ENCODE data around the gene KIF26A. TPM values are rescaled to one million over a fixed set of nuclear protein-coding genes. Genes with fewer than 3 reads are reported as not detected.

The KIF26A gene
- total and polyA plus RNA-seq, 2 donors (not counting 1 experiment from before 2014, with no cell fraction given): 0.15 TPM; not detected in 1

DNA sequence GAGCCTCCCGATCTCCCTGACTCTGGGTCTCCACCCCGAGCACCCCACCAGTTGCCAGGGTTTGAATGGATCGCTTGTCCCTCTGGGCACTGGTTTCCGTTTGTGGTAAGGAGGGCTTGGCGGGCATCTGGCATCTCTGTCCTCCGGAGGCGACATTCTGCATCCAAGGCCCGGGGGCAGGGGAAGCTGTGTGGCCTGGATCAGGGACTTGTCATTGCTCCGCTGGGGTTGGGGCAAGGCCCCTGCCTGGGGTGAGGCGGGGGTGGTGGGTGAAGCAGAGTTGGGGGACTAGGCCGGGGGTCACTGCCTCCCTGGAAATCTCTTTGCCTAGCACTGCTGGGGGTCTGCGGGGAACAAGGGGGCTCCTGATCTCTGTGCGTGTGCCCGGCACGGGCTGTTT, 30.2 kb downstream of the KIF26A start:
- no peak overlapping the region for H3K9ac ChIP-seq (ENCODE audit: low read length)
- no peaks in the 10 kb centered on the region for H4K20me1 ChIP-seq (ENCODE audit: control insufficient read depth, insufficient read depth, low read length, poor library complexity, severe bottlenecking)
- H3K27ac Mint-ChIP-seq: no peak overlapping the region
- H3K4me2 ChIP-seq (replicated peaks; ENCODE audit: low read depth, low read length, poor library complexity, severe bottlenecking): no peak overlapping the region
- H3K4me1 Mint-ChIP-seq: no peaks in the 10 kb centered on the region
- no peaks in the 10 kb centered on the region for H3K27me3 ChIP-seq (replicated peaks in 1 of 4; ENCODE audit: control extremely low read depth in 1 of 4, control insufficient read depth in 3 of 4, insufficient read depth in 4 of 4, low read length in 3 of 4)
- peaks cover 0 to 9% of the 10 kb centered on the region in 2 donors for H3K4me1 ChIP-seq (ENCODE audit: control insufficient read depth in 2 of 2, insufficient read depth in 2 of 2, low read length in 2 of 2)
- ChIA-PET POLR2A (no interaction called here), CTCF (no interaction called here)
- no peak overlapping the region for H2AFZ ChIP-seq (ENCODE audit: insufficient read depth, low read depth, low read length, poor library complexity, severe bottlenecking)
- H3K4me3 ChIP-seq (ENCODE audit: control extremely low read depth in 1 of 5, extremely low read depth in 1 of 5, insufficient read depth in 1 of 5, low read depth in 2 of 5, low read length in 4 of 5): no peak overlapping the region
- DNase-seq (no peak), ATAC-seq (ENCODE audit: low read depth) (no peak)
- TF ChIP-seq, protein P1, sequence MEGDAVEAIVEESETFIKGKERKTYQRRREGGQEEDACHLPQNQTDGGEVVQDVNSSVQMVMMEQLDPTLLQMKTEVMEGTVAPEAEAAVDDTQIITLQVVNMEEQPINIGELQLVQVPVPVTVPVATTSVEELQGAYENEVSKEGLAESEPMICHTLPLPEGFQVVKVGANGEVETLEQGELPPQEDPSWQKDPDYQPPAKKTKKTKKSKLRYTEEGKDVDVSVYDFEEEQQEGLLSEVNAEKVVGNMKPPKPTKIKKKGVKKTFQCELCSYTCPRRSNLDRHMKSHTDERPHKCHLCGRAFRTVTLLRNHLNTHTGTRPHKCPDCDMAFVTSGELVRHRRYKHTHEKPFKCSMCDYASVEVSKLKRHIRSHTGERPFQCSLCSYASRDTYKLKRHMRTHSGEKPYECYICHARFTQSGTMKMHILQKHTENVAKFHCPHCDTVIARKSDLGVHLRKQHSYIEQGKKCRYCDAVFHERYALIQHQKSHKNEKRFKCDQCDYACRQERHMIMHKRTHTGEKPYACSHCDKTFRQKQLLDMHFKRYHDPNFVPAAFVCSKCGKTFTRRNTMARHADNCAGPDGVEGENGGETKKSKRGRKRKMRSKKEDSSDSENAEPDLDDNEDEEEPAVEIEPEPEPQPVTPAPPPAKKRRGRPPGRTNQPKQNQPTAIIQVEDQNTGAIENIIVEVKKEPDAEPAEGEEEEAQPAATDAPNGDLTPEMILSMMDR (IDR thresholded peaks at IDR 0.05): no peak
- no peak for TF ChIP-seq EZH2 (IDR thresholded peaks at IDR 0.05; ENCODE audit: borderline replicate concordance, insufficient read depth, low read depth, low read length, poor library complexity, severe bottlenecking)
- no peaks in the 10 kb centered on the region for H3K9me3 Mint-ChIP-seq (ENCODE audit: insufficient read depth)
- no peaks in the 10 kb centered on the region for H3K36me3 ChIP-seq (replicated peaks in 1 of 2; ENCODE audit: control extremely low read depth in 1 of 2, control insufficient read depth in 1 of 2, extremely low read depth in 1 of 2, insufficient read depth in 2 of 2, low read length in 1 of 2)
- 94% methylated on average over 15 of the region's 15 CpGs for WGBS (ENCODE audit: insufficient coverage)
- no peaks in the 10 kb centered on the region for H3K9me3 ChIP-seq (ENCODE audit: control extremely low read depth in 1 of 3, control insufficient read depth in 2 of 3, insufficient read depth in 1 of 3, low read length in 2 of 3)
- intact Hi-C loops (cut with micrococcal nuclease): no loop called here
- no peak overlapping the region for H3K4me3 Mint-ChIP-seq
- H3K27me3 Mint-ChIP-seq: no peaks in the 10 kb centered on the region
- no peak overlapping the region for H3K27ac ChIP-seq (ENCODE audit: low read length in 2 of 2)
- no peaks in the 10 kb centered on the region for H3K79me2 ChIP-seq (ENCODE audit: control insufficient read depth, insufficient read depth, low read length)

DNA sequence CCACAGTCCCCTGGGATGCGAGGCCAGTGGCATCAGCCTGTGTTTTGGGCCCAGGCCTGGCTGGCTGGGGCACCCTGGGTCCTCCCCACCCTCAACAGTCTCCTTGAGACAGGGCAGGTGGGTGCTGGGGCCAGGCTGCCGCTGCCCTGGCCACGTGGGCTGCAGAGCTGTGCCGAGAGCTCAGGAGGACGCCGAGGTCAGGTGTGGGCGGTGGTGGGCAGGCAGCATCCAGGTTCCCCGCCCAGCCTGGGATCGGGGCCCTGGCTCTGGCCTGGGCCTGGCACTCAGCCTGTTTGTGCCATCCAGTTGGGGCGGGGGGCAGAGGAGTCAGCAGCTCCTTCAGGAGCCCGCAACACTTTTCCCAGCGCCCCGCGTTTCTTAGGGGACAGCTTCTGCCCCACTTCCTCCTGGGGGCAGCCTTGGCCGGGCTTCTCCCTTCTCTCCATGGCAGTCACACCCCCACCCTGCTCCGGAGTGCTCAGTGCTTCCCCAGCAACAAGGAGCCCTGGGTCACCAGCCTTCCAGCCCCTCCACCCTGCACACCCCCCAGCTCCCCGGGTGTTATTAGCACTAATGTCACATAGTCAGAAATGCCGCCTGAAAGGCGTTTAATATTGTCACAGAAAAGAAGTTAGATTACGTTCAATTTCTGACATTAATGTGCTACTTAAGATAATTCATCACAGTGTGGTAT, 30.8 kb downstream of the KIF26A start:
- ChIA-PET CTCF (no interaction called here), POLR2A (no interaction called here)

More for the DNA sequence above, 30.8 kb downstream of the KIF26A start:
- H3K4me1 Mint-ChIP-seq: no peaks in the 10 kb centered on the region
- Histone ChIP-seq H3K9me3 (ENCODE audit: control extremely low read depth in 1 of 3, control insufficient read depth in 2 of 3, insufficient read depth in 1 of 3, low read length in 2 of 3) (no peaks in the 10 kb centered on the region), H3K27me3 (replicated peaks in 1 of 4; ENCODE audit: control extremely low read depth in 1 of 4, control insufficient read depth in 3 of 4, insufficient read depth in 4 of 4, low read length in 3 of 4) (no peaks in the 10 kb centered on the region), H3K27ac (ENCODE audit: low read length in 2 of 2) (no peak overlapping the region), H3K4me2 (replicated peaks; ENCODE audit: low read depth, low read length, poor library complexity, severe bottlenecking) (no peak overlapping the region), H3K9ac (ENCODE audit: low read length) (no peak overlapping the region), H4K20me1 (ENCODE audit: control insufficient read depth, insufficient read depth, low read length, poor library complexity, severe bottlenecking) (no peaks in the 10 kb centered on the region), H3K4me3 (ENCODE audit: control extremely low read depth in 1 of 5, extremely low read depth in 1 of 5, insufficient read depth in 1 of 5, low read depth in 2 of 5, low read length in 4 of 5) (no peak overlapping the region), H3K36me3 (replicated peaks in 1 of 2; ENCODE audit: control extremely low read depth in 1 of 2, control insufficient read depth in 1 of 2, extremely low read depth in 1 of 2, insufficient read depth in 2 of 2, low read length in 1 of 2) (no peaks in the 10 kb centered on the region), H3K4me1 (ENCODE audit: control insufficient read depth in 2 of 2, insufficient read depth in 2 of 2, low read length in 2 of 2) (peaks cover 0 to 9% of the 10 kb centered on the region in 2 donors), H2AFZ (ENCODE audit: insufficient read depth, low read depth, low read length, poor library complexity, severe bottlenecking) (no peak overlapping the region), H3K79me2 (ENCODE audit: control insufficient read depth, insufficient read depth, low read length) (no peaks in the 10 kb centered on the region)
- intact Hi-C loops (cut with micrococcal nuclease): no loop called here
- no peak for DNase-seq
- no peaks in the 10 kb centered on the region for H3K27me3 Mint-ChIP-seq
- H3K27ac Mint-ChIP-seq: no peak overlapping the region
- no peak overlapping the region for H3K4me3 Mint-ChIP-seq
- H3K9me3 Mint-ChIP-seq (ENCODE audit: insufficient read depth): no peaks in the 10 kb centered on the region
- ATAC-seq (ENCODE audit: low read depth): no peak
- 90% methylated on average over 14 of the region's 20 CpGs for WGBS (ENCODE audit: insufficient coverage)
- TF ChIP-seq, protein P1 (IDR thresholded peaks at IDR 0.05): no peak
- TF ChIP-seq EZH2 (IDR thresholded peaks at IDR 0.05; ENCODE audit: borderline replicate concordance, insufficient read depth, low read depth, low read length, poor library complexity, severe bottlenecking): no peak
